Measurements from ENCODE around the gene RHOB. TPM values are rescaled to one million over a fixed set of nuclear protein-coding genes. Genes with fewer than 3 reads are reported as not detected.

RHOB gene
- total and polyA plus RNA-seq, 2 donors (not counting 1 experiment from before 2014, with no cell fraction given): 63.0 to 1,037 TPM

DNA sequence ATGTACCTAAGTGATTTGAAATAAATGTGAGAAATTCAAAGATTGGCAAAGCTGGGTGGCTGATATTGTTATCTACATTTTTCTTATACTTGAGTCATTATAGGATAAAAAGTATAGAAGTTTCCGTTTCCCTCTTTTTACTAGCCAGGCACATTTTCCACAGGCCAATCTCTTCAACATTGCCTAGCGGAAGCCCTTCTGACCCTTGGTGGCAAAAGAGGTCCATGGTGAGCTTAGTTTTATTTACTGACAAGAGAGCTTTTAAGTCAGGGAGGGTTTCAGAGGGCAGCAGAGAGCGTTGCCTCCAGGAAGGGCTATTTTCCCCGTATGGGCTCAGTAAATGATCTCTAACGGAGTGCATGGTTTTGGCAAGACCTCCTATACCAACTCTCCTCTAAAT lies 15.1 kb upstream of the RHOB start:
- no peak overlapping the region for H3K27ac ChIP-seq (ENCODE audit: low read length in 2 of 2)
- Mint-ChIP-seq H3K4me1 (peaks cover 34% of the 10 kb centered on the region), H3K4me3 (no peak overlapping the region), H3K27ac (no peak overlapping the region), H3K9me3 (ENCODE audit: insufficient read depth) (no peaks in the 10 kb centered on the region), H3K27me3 (peaks cover 8% of the 10 kb centered on the region)
- H3K9ac ChIP-seq (ENCODE audit: low read length): no peak overlapping the region
- ChIA-PET POLR2A (no interaction called here), CTCF (interaction anchor here (0.8 to 13.1 kb wide), 6 partner anchors 9 to 212 kb away, joined by 3 to 148 read pairs (median 6); partner anchors contain the start of gene RHOB)
- ATAC-seq (ENCODE audit: low read depth) (no peak), DNase-seq (no peak)
- no peak overlapping the region for H3K4me2 ChIP-seq (replicated peaks; ENCODE audit: low read depth, low read length, poor library complexity, severe bottlenecking)
- intact Hi-C loops (cut with micrococcal nuclease): no loop called here
- H3K9me3 ChIP-seq (ENCODE audit: control extremely low read depth in 1 of 3, control insufficient read depth in 2 of 3, insufficient read depth in 1 of 3, low read length in 2 of 3): peaks cover 0 to 3% (median 0%) of the 10 kb centered on the region in 3 donors
- no peaks in the 10 kb centered on the region for H4K20me1 ChIP-seq (ENCODE audit: control insufficient read depth, insufficient read depth, low read length, poor library complexity, severe bottlenecking)
- H2AFZ ChIP-seq (ENCODE audit: insufficient read depth, low read depth, low read length, poor library complexity, severe bottlenecking): no peak overlapping the region
- no peaks in the 10 kb centered on the region for H3K79me2 ChIP-seq (ENCODE audit: control insufficient read depth, insufficient read depth, low read length)
- WGBS (ENCODE audit: insufficient coverage): no CpG with 5 or more reads among the region's 5 CpGs
- no peaks in the 10 kb centered on the region for H3K36me3 ChIP-seq (replicated peaks in 1 of 2; ENCODE audit: control extremely low read depth in 1 of 2, control insufficient read depth in 1 of 2, extremely low read depth in 1 of 2, insufficient read depth in 2 of 2, low read length in 1 of 2)
- H3K4me1 ChIP-seq (ENCODE audit: control insufficient read depth in 2 of 2, insufficient read depth in 2 of 2, low read length in 2 of 2): peaks cover 26 to 43% of the 10 kb centered on the region in 2 donors
- TF ChIP-seq, protein P1, sequence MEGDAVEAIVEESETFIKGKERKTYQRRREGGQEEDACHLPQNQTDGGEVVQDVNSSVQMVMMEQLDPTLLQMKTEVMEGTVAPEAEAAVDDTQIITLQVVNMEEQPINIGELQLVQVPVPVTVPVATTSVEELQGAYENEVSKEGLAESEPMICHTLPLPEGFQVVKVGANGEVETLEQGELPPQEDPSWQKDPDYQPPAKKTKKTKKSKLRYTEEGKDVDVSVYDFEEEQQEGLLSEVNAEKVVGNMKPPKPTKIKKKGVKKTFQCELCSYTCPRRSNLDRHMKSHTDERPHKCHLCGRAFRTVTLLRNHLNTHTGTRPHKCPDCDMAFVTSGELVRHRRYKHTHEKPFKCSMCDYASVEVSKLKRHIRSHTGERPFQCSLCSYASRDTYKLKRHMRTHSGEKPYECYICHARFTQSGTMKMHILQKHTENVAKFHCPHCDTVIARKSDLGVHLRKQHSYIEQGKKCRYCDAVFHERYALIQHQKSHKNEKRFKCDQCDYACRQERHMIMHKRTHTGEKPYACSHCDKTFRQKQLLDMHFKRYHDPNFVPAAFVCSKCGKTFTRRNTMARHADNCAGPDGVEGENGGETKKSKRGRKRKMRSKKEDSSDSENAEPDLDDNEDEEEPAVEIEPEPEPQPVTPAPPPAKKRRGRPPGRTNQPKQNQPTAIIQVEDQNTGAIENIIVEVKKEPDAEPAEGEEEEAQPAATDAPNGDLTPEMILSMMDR (IDR thresholded peaks at IDR 0.05): no peak
- no peak for TF ChIP-seq EZH2 (IDR thresholded peaks at IDR 0.05; ENCODE audit: borderline replicate concordance, insufficient read depth, low read depth, low read length, poor library complexity, severe bottlenecking)
- H3K4me3 ChIP-seq (ENCODE audit: control extremely low read depth in 1 of 5, extremely low read depth in 1 of 5, insufficient read depth in 1 of 5, low read depth in 2 of 5, low read length in 4 of 5): no peak overlapping the region
- peaks cover 0 to 8% (median 4%) of the 10 kb centered on the region in 4 experiments for H3K27me3 ChIP-seq (replicated peaks in 1 of 4; ENCODE audit: control extremely low read depth in 1 of 4, control insufficient read depth in 3 of 4, insufficient read depth in 4 of 4, low read length in 3 of 4)

DNA sequence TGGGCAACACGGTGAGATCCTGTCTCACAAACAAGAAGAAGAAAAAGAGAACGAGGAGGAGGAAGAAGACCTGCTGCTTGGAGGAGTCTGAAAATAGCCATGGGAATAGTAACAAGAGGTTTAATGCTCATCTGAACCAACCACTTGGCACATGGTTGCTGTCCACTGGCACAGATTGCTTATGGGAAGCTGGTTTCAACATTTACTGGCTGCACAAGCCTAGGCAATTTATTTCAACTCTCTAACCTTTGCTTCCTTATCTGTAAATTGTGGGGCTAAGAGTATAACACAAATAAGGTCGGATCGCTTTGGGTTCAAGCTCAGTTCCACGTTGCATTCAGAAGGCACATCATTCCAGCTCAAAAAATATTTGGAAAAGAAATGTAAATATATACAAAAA lies 14.2 kb upstream of the RHOB start:
- TF ChIP-seq, protein P1 (IDR thresholded peaks at IDR 0.05): no peak
- no peak for TF ChIP-seq EZH2 (IDR thresholded peaks at IDR 0.05; ENCODE audit: borderline replicate concordance, insufficient read depth, low read depth, low read length, poor library complexity, severe bottlenecking)
- DNase-seq: no peak
- Histone ChIP-seq H3K4me1 (ENCODE audit: control insufficient read depth in 2 of 2, insufficient read depth in 2 of 2, low read length in 2 of 2) (peaks cover 26 to 33% of the 10 kb centered on the region in 2 donors), H3K4me3 (ENCODE audit: control extremely low read depth in 1 of 5, extremely low read depth in 1 of 5, insufficient read depth in 1 of 5, low read depth in 2 of 5, low read length in 4 of 5) (no peak overlapping the region), H2AFZ (ENCODE audit: insufficient read depth, low read depth, low read length, poor library complexity, severe bottlenecking) (no peak overlapping the region), H3K36me3 (replicated peaks in 1 of 2; ENCODE audit: control extremely low read depth in 1 of 2, control insufficient read depth in 1 of 2, extremely low read depth in 1 of 2, insufficient read depth in 2 of 2, low read length in 1 of 2) (no peaks in the 10 kb centered on the region), H3K27me3 (replicated peaks in 1 of 4; ENCODE audit: control extremely low read depth in 1 of 4, control insufficient read depth in 3 of 4, insufficient read depth in 4 of 4, low read length in 3 of 4) (peaks cover 0 to 8% (median 4%) of the 10 kb centered on the region in 4 experiments), H3K79me2 (ENCODE audit: control insufficient read depth, insufficient read depth, low read length) (no peaks in the 10 kb centered on the region), H3K9me3 (ENCODE audit: control extremely low read depth in 1 of 3, control insufficient read depth in 2 of 3, insufficient read depth in 1 of 3, low read length in 2 of 3) (peaks cover 0 to 3% (median 0%) of the 10 kb centered on the region in 3 donors), H4K20me1 (ENCODE audit: control insufficient read depth, insufficient read depth, low read length, poor library complexity, severe bottlenecking) (no peaks in the 10 kb centered on the region), H3K4me2 (replicated peaks; ENCODE audit: low read depth, low read length, poor library complexity, severe bottlenecking) (no peak overlapping the region), H3K9ac (ENCODE audit: low read length) (no peak overlapping the region), H3K27ac (ENCODE audit: low read length in 2 of 2) (no peak overlapping the region)
- WGBS (ENCODE audit: insufficient coverage): 80% methylated on average over 1 of the region's 5 CpGs
- intact Hi-C loops (cut with micrococcal nuclease): no loop called here
- CTCF ChIA-PET: interaction anchor here (1.1 to 13.1 kb wide), 4 partner anchors 8 to 211 kb away, joined by 4 to 148 read pairs (median 5); no protein-coding TSS in a partner anchor
- no peak for ATAC-seq (ENCODE audit: low read depth)
- Mint-ChIP-seq H3K4me1 (peaks cover 29% of the 10 kb centered on the region), H3K27ac (no peak overlapping the region), H3K4me3 (no peak overlapping the region), H3K27me3 (peaks cover 17% of the 10 kb centered on the region), H3K9me3 (ENCODE audit: insufficient read depth) (no peaks in the 10 kb centered on the region)
- POLR2A ChIA-PET: no interaction called here
